GM18502 (cell line): ENCODE data around the gene ZFP36L1.
"Not testable (repeated sequence)": the region's sequence is repeated elsewhere in the genome, so short reads cannot be mapped to it uniquely, and the experiment has no call there.

Experiments used
- ATAC-seq: cut with Tn5 transposase; IDR thresholded peaks from one replicate; pipeline ENCODE4 v1.9.1; 2021; ENCODE audit warnings: mild to moderate bottlenecking; ENCODE audit not compliant: unreplicated experiment, poor library complexity

ZFP36L1 gene

DNA sequence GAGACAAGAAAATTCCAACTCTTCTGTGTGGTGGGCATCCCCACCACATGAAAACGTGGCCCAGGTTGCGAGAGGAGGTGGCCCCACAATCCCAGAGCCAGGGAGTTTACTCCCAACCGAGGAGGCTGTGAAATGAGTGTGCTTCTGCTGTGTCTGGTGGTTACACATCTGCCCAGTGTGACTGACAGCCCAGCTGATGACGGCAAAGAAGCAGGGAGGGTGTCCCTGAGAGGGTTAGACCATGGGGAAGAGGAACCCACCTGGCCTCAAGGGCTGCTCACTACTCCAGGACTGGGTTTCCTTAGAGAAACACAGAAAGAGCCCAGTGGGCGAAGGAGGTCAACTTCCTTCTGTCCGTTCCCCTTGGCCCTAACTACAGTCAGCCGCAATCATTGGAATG is 24.6 kb downstream of the ZFP36L1 start:
- ATAC-seq = no peak

DNA sequence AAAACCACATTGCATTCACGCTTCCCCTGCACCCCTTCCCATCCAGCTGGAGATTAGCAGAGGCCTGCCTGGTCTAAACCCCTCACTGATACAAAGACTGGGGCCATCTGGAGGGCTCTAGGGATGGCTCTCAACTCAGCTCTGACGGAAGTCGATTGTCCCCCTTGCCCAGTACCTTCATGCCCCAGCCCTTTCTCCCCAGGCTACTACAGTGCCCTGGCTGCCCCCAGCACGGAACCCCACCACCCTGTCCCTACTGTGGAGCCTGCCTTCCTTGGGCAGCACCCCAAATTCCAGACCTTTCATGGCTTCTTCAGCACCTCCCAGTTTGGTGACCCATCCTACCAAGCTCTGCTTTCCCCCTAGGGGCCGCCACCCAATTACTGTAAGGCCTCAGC is 25.6 kb downstream of the ZFP36L1 start:
- ATAC-seq = no peak

DNA sequence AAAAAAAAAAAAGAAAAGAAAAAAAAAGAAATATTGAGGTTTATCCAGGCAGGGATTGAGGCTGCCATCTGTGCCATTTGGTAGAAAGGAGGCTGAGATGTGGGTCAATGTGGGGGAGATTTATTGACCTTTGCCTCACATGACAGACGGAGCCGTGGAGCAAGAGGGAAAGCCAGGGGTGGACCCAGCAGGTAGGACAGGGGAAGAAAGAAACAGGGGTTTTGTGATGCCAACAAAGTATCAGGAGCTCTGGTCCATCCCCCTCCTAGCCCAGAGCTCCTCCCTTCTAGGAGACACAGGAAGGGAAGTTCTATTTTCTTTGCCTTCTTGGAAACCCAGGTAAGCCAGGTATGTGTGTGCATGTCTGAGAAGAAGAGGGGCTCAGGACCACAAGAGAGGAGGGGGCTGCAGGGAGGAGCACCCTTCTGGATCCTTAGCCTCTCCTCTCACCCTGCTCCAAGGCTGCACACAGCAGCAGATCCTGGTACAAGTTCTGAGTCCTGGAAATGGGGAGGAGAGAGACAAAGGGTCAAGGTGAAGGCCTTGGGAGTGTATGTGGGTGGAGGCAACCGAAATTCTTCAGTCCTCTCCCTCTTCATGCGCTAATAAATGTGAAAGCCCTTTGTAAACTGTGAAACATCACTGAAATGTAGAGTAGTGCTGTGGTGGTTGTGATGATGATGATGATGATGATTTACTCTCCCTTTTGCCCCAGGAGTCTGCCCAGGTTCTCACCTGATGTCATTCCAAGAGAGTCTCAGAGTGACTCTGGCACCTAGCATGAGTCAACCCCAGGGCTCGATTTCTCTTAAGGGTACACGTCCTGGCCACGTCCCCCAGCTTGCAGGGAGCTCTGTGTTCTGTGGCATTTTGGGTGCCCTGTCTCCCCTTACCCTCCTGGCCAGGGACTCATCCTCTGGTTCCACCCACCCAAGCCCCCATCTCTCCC is 26.3 kb downstream of the ZFP36L1 start:
- ATAC-seq = no peak

- ATAC-seq = not testable (repeated sequence)
These were observed 29.0 kb downstream of the ZFP36L1 start for GRCh38 chr14:68763843-68764242.

GRCh38 chr14:68762953-68763764 is 29.7 kb downstream of the ZFP36L1 start:
- no peak for ATAC-seq

DNA sequence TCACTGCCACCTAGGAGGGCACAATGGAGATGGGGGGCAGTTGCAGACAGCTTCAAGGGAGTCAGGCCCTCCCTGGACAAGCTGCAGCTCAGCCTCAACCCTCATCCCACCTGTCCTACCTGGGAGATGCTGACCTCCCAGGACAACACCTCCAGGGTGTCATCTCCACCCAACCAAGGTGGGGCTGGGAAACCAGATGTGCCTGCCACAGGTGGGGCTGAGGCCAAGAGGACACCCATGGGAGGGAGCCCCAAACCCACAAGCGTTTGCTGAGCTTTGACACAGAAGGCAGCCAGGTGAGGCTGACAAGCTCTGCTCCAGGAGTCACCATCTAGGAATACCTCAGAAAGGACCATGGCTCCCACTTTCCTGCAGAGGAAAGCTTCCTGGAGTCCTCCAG is 31.5 kb downstream of the ZFP36L1 start:
- ATAC-seq = no peak

GRCh38 chr14:68760761-68761160 is 32.1 kb downstream of the ZFP36L1 start:
- no peak for ATAC-seq

- no peak for ATAC-seq
These were observed 32.9 kb downstream of the ZFP36L1 start for GRCh38 chr14:68759937-68760336.

GRCh38 chr14:68759017-68759560 is 33.8 kb downstream of the ZFP36L1 start:
- no peak for ATAC-seq

- ATAC-seq = no peak
These were observed 34.6 kb downstream of the ZFP36L1 start for GRCh38 chr14:68758301-68758700.

- no peak for ATAC-seq
These were observed 35.2 kb downstream of the ZFP36L1 start for GRCh38 chr14:68757618-68758081.

DNA sequence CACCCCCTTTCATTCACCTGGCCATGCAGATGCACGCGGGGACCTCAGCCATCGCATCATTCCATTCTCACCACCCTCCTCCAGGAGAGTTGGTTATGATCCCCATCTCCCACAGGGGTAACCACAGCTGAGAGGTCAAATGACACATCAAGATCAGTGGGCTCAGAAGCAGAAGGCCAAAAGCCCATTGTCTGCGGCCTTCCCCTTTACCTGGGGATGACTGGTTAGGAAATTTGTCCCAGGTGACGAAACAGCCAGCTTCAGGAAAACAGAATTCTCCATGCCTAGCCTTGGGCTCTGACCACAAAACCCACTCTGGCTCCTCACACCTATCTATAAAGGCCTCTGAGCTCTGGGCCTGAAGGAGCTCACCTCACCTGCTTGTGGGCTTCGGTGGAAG is 36.1 kb downstream of the ZFP36L1 start:
- no peak for ATAC-seq

DNA sequence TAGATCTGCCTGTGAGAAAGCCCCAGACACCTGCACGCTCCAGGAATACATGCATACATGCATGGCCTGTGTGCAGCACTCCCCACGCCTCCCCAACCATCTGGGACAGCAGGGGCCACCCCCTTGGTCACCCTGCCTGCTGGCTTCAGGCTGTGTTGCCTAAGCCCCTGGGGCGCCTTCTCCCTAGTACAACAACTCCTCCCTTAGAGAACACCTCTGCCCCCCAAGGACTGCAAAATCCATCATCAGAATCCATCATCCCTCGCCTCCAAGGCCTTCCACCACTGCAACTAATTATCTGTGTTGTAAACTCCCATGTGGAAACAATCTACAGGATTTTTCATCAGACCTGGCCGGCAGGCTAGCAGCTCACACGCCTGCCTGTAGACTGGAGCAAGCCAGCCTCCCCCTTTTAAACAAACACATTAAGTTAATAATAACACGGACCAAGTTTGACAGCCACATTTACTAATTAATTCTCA is 36.8 kb downstream of the ZFP36L1 start:
- no peak for ATAC-seq

DNA sequence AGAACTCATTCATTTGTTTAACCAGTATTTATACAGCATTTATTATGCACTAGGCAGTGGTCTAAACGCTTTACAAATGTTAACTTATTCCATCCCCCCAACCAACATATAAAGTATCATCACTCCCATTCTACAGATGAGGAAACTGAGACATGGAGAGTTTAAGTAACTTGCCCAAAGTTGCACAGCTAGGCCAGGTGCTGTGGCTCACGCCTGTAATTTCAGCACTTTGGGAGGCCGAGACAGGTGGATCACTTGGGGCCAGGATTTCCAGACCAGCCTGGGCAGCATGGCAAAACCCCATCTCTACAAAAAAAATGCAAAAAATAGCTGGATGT is 37.9 kb downstream of the ZFP36L1 start:
- ATAC-seq = no peak

- no peak for ATAC-seq
These were observed 39.2 kb downstream of the ZFP36L1 start for GRCh38 chr14:68753690-68754089.

DNA sequence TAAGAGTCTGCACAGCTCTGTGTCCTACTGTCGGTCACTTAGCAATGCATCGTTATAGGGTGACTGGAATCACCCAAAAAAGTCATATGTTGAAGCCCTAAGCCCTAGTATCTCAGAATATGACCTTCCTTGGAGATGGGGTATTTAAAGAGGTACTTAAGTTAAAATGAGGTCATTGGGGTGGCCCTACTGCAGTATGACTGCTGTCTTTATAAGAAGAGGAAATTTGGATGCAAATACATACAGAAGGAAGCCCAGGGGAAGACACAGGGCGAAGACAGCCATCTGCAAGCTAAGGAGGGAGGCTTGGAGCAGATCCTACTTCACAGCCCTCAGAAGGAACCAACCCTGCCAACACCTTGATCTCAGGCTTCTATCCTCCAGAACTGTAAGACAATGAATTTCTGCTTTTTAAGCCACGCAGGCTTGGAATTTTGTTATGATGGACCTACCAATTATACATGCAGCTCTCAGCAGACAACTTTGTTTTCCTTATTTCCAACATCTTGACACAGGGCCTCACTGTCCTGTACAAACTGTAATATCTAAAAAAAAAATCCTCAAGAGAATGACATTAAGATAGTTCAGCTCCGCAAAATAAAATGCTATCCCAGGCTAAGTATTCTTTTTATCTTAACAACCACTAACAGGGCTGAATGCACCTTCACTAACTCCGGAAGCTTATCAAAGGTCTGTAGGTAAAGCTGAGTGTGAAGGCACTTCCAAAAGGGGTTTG is 40.4 kb downstream of the ZFP36L1 start:
- ATAC-seq = no peak

DNA sequence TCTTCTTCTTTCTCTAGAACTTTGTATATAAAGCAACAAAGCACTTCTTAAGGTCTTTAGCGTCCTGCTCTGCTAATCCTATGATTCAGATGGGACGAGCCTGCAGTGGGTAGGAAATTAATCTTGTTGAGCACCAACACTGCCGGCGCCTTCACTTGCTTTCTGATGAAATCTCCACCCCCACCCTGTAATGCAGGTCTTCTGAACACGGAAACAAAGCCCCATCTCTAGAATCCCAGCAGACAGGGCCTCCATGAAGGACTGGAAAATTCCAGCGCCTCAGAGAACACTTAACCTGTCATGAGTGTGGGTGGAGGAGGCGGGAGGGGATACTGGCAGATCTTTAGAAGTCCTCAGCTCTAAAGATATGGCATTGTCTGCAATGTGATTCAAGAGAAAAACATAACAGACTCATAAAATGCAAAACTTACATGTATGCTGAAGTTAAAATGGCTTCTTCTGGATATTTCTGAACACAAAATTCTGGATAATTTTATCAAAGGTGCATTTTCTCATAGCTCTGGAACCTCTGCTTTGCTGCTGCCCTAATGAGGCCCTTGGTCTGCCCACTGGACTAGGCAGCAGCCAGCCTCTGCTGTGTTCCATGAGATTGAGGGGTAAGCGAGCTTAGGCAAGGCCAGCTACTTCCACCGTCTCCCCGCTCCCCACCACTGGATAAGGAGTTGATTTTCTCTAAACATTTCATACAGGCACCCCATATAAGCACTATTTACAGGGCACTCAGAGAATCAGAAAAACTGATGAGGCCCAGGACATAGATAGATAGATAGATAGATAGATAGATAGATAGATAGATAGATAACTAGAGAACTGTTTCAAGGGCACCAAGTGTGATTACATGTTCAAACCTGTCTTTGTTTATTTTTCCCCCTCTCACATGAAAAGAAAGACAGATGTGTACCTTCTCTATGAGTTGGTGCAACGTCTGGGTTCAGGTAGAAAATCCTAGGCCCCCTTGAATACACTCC is 43.1 kb downstream of the ZFP36L1 start:
- ATAC-seq = no peak

GRCh38 chr14:68748691-68749090 is 44.2 kb downstream of the ZFP36L1 start:
- no peak for ATAC-seq

GRCh38 chr14:68748260-68748659 is 44.6 kb downstream of the ZFP36L1 start:
- ATAC-seq = no peak
